ENCODE data around the gene NPIPA5.
A peak's percentile ranks its signal among the peaks of the same experiment; 100 is the strongest.
"Not testable (repeated sequence)": the region's sequence is repeated elsewhere in the genome, so short reads cannot be mapped to it uniquely, and the experiment has no call there.

The NPIPA5 gene

GRCh38 chr16:15378194-15378593, at the start of gene NPIPA5:
TSS of gene NPIPA5 (minus strand) at chr16:15378294. CDS start at chr16:15378294, 0 bp downstream.
- not testable (repeated sequence) for FAIRE-seq; DNase-seq (ENCODE audit: insufficient read length, low spot score)

GRCh38 chr16:15427648-15428239, 49.6 kb upstream of the NPIPA5 start:
- DNase-seq (ENCODE audit: insufficient read length, low spot score) (peak; percentile 40), FAIRE-seq (peak; percentile 87)
- no peak for TF ChIP-seq POLR2A (IDR thresholded peaks at IDR 0.05; ENCODE audit: low read depth, low read length)

GRCh38 chr16:15426796-15427195, 48.7 kb upstream of the NPIPA5 start:
- FAIRE-seq (no peak), DNase-seq (ENCODE audit: insufficient read length, low spot score) (no peak)
- TF ChIP-seq POLR2A (IDR thresholded peaks at IDR 0.05; ENCODE audit: low read depth, low read length) = no peak

GRCh38 chr16:15425861-15426260, 47.8 kb upstream of the NPIPA5 start:
- FAIRE-seq (no peak), DNase-seq (ENCODE audit: insufficient read length, low spot score) (no peak)
- TF ChIP-seq POLR2A (IDR thresholded peaks at IDR 0.05; ENCODE audit: low read depth, low read length) = no peak

GRCh38 chr16:15422222-15422621, 44.1 kb upstream of the NPIPA5 start:
- TF ChIP-seq POLR2A (IDR thresholded peaks at IDR 0.05; ENCODE audit: low read depth, low read length) = no peak
- FAIRE-seq = no peak
- no peak for DNase-seq (ENCODE audit: insufficient read length, low spot score)

- not testable (repeated sequence) for FAIRE-seq; DNase-seq (ENCODE audit: insufficient read length, low spot score)
Measured at GRCh38 chr16:15421696-15422095, 43.6 kb upstream of the NPIPA5 start.

GRCh38 chr16:15418206-15418605, 40.1 kb upstream of the NPIPA5 start:
- TF ChIP-seq POLR2A (IDR thresholded peaks at IDR 0.05; ENCODE audit: low read depth, low read length) = no peak
- no peak for DNase-seq (ENCODE audit: insufficient read length, low spot score)
- no peak for FAIRE-seq

GRCh38 chr16:15417197-15417596, 39.1 kb upstream of the NPIPA5 start:
- no peak for TF ChIP-seq POLR2A (IDR thresholded peaks at IDR 0.05; ENCODE audit: low read depth, low read length)
- FAIRE-seq (no peak), DNase-seq (ENCODE audit: insufficient read length, low spot score) (no peak)

GRCh38 chr16:15415511-15415985, 37.5 kb upstream of the NPIPA5 start:
- TF ChIP-seq POLR2A (IDR thresholded peaks at IDR 0.05; ENCODE audit: low read depth, low read length) = no peak
- FAIRE-seq (no peak), DNase-seq (ENCODE audit: insufficient read length, low spot score) (no peak)

GRCh38 chr16:15409476-15409875, 31.4 kb upstream of the NPIPA5 start:
- not testable (repeated sequence) for DNase-seq (ENCODE audit: insufficient read length, low spot score); FAIRE-seq

GRCh38 chr16:15407756-15408155, 29.7 kb upstream of the NPIPA5 start:
- not testable (repeated sequence) for FAIRE-seq

GRCh38 chr16:15404792-15405191, 26.7 kb upstream of the NPIPA5 start:
- DNase-seq (ENCODE audit: insufficient read length, low spot score) (no peak), FAIRE-seq (no peak)
- no peak for TF ChIP-seq POLR2A (IDR thresholded peaks at IDR 0.05; ENCODE audit: low read depth, low read length)

More at GRCh38 chr16:15407756-15408155, 29.7 kb upstream of the NPIPA5 start:
- not testable (repeated sequence) for DNase-seq (ENCODE audit: insufficient read length, low spot score)

GRCh38 chr16:15404091-15404490, 26.0 kb upstream of the NPIPA5 start:
- not testable (repeated sequence) for FAIRE-seq; DNase-seq (ENCODE audit: insufficient read length, low spot score)

GRCh38 chr16:15403392-15403995, 25.4 kb upstream of the NPIPA5 start:
- DNase-seq (ENCODE audit: insufficient read length, low spot score) = no peak
- TF ChIP-seq POLR2A (IDR thresholded peaks at IDR 0.05; ENCODE audit: low read depth, low read length) = no peak
- FAIRE-seq = no peak

- no peak for DNase-seq (ENCODE audit: insufficient read length, low spot score)
- no peak for TF ChIP-seq POLR2A (IDR thresholded peaks at IDR 0.05; ENCODE audit: low read depth, low read length)
- FAIRE-seq = no peak
Measured at GRCh38 chr16:15401972-15402371, 23.9 kb upstream of the NPIPA5 start.

- not testable (repeated sequence) for DNase-seq (ENCODE audit: insufficient read length, low spot score); FAIRE-seq
Measured at GRCh38 chr16:15400314-15400713, 22.2 kb upstream of the NPIPA5 start.

Data from H54 (cell line).